Stimulated activated CD8-positive, alpha-beta memory T cell treated with anti-CD3 and anti-CD28 coated beads, Interleukin-15, amount 100 ng/mL, for 4 hours (primary cell): Measurements from ENCODE around the gene SLC9A9.
"Not testable (repeated sequence)": the region's sequence is repeated elsewhere in the genome, so short reads cannot be mapped to it uniquely, and the experiment has no call there.

Experiments
- DNase-seq, 2 donors: peaks; one replicate each; pipeline ENCODE4 v3.0.0-alpha.2; 2020; ENCODE audit warnings: low read depth in 2 of 2

The SLC9A9 gene

DNA sequence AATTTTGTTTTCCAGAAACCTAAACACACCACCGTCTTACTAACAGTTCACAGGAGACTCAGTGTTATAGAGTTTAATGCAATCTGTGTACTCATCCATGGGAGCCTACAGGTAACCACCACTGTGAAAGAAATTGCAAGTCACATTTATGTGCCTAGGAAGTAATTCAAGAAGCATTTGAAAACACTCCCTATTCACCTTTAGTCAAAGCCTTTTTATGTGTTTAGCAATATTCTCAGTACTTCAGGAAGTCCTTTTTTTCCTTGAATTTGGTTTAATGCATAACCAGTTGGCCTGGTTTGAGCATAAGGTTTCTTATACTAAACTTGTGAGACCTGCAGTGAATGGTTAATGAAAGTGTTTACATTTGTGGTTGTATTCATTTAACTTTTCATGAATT is 382.6 kb downstream of the SLC9A9 start:
- no peak for DNase-seq

DNA sequence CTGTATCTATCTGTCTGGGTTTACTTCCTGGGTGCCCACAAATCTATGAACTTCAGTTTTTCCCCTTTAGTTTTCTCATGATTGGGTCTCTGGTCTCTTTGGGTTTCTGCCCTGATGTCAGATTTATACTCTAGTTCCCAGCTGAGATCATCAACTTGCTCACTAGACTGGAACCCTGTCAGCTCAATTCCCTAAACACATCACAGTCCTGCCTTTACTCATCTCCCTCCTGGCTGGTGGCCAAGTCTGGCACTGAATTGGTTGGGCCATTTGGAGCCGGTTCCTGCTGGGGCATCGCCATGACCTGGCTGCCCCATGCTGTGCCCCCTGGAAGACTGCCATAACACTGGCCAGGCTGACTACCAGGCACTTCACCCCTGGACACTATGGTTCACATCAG is 383.4 kb downstream of the SLC9A9 start:
- no peak for DNase-seq

DNA sequence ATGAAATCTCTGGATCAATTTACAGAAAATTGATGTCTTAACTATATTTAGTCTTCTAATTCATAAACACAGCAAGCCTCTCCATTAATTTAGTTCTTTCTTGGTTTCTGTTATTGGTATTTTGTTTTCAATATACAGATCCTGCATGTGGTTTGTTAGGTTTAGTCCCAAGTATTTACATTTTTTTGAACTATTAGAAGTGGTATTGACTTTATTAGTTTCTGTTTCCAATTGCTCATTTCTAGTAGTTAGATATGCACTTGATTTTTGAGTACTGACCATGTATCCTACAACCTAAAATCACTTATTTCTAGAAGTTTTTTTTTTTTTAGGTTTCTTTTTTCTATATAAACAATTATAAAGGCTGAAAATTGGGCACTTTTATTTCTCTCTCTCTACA is 392.8 kb downstream of the SLC9A9 start:
- DNase-seq, result no peak

DNA sequence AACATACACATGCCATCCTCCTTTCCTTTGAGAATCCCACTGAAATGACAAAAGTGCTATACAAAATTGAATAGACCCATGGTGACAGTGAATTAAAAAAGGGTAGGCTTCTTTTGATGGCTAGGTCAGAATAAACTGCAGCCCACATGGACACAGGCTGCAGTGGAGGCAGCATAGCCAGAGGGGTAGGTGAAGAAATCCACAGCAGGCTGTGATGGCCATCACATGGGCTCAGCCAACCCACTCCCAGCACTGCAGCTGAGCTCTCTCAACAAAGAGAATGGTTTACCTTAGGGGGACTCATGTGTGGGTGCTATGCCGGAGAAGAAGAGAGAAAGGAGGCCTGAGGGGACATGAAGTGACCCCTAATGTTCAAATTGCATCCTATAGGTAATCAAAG is 397.6 kb downstream of the SLC9A9 start:
- no peak for DNase-seq

DNA sequence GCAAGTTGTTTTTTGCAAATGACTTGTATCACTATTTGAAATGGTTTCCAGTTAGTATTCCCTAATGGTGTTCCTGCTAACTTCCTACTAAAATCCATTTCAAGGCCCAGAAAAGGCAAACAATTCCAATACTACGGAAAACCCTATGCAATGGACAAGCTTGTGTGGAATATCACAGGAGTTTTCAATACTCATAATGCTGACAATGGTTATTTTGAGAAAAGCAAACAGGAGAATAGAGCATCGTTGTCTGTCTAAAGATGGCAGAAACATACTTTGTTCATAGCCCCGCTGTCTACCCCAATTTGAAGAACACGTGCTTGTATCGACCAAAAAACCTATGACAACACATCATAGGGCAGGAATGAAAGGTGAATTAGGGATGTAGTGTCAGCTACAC is 400.8 kb downstream of the SLC9A9 start:
- DNase-seq, result no peak

DNA sequence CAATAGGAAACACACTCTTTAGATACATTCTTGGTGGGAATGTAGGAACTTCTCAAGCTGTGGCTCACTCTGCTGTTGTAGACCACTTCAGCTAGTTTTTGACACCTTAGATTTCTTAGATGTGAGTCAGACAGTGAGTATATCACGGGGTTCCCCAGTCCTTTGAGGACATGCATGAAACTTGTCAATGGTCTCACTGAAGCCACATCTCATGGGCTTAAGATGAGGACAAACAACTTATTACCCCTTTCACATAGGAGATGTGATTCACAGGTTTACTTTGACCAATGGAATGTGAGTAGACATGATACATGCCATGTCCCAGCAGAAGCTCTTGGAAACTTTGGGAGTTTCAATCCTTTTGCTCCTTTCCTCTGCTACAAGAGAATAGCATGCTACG is 403.1 kb downstream of the SLC9A9 start:
- no peak for DNase-seq

DNA sequence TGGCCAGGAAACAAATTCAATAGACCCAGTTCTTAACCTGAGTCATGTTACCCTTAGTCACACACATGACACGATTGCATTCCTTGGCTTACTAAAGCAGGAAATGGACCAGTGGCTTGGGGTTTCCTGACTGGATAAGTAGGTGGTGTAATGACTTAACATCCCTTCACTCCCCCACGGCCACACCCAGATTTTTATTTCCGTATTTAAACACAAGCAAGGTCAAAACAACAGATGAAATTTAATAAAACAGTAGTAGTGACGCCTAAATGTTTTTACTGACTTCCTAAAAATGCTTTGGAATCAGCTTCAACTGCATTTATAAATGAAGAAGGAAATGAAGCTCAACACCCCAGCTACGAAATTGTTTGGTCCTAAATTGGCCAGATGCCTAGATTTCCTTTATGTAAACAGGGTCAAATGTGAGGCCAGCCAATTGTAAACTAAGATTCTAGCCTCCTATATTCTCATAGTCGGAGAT is 404.4 kb downstream of the SLC9A9 start:
- DNase-seq, result peak in 1 of 2 donors; percentile 17

DNA sequence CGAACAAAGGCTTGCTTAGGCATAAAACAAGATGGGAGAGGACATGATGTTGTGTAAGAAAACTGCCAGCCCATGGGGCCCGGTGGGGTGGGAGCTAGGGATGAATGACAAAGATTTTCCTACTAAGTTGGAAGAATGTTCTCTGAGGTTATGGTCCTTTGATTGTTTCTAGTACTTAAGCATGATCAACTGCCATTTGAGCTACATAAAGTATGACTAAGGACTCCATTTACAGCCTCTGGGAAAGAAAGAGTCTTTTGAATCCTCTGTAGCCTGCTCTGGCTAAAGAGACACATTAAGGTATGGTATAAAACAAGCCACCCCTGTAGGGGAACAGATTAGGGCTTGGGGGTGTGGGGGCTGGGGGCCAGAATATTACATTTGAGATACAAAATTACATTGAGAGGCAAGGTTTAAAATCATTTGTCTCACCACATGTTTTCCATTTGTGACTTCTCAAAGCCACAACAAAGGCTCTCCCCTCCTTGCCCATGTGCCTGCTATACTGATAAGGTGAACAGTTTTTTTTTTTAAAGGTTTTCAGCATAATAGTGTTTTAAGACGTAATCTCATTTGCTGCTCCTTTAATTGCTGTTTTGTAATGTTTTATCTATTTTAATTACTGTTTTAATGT is 405.3 kb downstream of the SLC9A9 start:
- no peak for DNase-seq

DNA sequence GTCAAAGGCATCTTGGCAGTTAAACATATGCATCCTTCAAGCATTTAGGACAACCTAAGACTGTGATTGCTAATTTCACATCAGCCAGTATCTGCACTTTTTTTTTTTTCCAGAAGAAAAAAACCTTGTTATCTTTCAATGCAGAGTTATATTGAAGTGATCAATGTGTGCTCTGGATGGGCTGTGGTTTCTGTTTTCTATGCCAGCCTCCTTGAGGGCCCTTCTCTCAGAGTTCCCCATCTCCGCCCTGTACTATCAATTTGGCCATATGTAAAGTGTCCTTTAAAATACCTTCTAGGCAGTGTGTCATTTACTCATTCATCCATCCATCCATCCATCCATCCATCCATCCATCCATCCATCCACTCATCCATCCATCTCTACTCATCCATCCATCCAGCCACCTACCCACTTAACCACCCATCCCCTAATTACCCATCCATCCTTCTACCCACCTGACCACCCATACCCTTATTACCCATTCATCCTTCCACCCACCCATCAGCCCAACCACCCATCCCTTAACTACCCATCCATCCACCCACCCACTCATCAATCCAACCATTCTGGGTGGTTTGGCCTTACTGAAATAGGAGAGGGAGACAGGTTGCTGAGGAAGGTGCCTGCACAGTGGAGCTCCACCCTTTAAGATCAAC is 406.6 kb downstream of the SLC9A9 start:
- no peak for DNase-seq

DNA sequence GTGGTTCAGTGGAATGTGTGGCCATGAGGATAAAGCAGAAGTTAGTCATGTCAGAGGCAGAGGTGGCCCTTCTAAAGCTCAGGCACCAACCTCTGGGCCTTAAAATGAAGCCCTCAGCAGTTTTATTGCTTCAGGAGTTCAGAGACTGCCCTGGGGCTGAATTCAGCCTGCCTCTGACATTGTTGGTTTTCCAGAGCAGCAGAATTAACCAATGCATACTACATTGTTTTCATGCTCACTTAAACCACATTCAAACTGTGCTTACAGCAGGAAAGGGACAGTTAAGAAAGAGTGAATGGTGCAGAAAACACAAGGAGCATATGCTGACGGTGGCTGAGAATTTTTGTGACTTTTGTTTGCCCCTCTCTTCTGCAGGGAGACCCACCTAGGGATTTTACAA is 408.5 kb downstream of the SLC9A9 start:
- no peak for DNase-seq

DNA sequence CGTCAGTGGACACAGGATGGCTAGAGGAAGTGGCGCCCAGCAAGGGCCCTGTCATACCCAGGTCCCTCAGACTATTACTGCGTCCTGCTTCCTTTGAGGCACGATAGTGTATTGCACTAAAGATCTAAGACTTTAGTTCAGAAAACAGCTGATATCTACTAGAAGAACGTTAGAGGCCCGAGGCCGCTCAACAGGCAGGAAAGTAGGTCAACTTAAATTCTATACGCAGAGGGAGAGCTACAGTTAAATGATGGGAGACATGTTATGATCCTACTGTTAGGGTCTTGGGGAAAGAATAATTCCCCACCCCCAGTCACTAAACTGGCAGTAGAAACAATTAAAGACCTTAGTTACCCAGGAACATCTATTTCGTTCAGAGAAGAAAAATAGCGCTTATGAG is 410.9 kb downstream of the SLC9A9 start:
- DNase-seq, result no peak

DNA sequence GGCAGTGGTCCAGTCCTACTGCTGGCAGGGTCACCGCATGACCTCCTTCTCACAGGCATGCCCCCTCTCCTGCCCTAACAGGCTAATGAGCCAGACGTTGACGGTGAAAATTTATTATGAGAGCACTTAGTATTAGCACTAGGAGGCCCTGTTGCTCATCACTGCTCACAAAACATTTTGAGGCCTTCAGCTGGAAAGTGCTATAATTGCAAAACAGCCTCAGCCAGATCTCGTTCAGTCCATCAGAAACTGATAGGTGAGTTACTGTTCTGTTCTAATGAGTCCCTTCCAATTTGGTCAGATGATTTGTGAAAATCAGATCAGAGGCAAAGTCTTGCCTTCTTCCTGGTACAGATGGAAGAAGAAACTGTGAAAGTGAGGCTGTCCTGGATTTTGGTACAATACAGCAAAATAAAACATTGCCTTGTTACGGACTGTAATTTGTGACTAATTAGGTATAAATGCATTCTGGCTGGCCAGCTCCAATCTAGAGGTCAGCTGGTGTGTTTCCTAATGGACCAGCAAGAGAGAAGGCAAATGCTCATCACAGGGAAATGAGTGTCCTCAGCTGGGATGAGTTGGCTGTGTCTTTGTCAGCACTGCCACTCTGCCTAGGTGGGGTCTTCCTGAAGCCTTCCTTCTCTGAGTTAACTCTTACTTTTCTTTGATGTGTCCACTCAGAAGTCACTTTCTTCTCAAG is 411.9 kb downstream of the SLC9A9 start:
- no peak for DNase-seq

DNA sequence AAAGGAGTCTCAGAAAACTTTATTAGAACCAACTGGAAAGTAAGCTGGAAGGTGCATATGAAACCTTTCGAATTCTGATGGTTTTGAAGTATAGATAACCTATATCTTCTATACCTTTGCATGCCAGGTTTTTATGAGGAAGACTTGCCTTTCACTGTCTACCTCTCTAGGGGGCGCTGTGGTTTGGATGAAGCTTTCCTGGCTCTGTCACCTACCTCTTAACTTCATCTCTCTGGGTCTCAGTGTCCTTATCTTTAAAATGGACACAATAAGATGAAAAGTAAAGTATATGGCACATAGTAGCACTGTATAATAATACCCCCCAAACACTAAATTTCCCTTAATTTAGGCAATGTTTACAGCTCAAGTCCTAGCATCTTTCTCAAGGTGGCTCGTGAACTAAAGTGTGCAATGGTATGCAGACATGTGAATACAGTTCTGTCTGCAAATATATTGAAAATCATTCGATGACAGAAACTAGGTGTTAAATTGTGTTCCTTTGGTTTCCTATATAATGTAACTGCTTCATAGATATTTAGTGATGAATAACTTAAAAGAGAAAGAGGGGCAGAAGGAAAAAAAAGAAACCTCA is 414.4 kb downstream of the SLC9A9 start:
- DNase-seq, result no peak

DNA sequence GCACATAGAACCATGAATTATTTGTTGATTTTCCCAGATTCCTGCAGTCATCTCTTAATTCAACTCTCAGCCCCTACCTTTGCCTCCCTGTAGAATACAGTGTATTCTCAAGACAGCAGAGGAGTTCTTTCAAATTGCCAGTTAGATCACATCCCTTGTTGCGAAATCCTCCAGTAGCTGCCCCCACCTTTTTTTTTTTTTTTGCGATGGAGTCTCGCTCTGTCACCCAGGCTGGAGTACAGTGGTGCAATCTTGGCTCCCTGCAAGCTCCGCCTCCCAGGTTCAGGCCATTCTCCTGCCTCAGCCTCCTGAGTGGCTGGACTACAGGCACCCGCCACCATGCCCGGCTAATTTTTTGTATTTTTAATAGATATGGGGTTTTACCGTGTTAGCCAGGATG is 417.0 kb downstream of the SLC9A9 start:
- not testable (repeated sequence) for DNase-seq

DNA sequence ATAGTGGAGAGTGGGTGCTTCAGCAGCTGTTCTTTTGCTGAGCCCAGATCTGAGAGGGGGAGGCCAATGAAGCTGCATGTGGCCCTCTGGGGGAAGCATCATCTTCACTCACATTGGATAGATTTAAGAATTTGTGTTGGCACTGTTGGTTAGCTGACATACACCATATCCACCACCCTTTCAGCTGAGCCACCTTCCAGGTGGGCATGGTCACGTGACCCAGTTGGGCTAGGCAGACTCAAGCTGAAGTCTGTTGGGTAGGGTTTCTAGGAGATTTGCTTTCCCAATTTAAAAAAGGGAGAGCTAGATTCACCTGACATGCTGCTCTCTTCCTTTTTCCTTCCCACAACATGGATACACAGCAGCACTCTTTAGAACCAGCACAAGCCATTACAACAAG is 417.7 kb downstream of the SLC9A9 start:
- DNase-seq, result no peak

DNA sequence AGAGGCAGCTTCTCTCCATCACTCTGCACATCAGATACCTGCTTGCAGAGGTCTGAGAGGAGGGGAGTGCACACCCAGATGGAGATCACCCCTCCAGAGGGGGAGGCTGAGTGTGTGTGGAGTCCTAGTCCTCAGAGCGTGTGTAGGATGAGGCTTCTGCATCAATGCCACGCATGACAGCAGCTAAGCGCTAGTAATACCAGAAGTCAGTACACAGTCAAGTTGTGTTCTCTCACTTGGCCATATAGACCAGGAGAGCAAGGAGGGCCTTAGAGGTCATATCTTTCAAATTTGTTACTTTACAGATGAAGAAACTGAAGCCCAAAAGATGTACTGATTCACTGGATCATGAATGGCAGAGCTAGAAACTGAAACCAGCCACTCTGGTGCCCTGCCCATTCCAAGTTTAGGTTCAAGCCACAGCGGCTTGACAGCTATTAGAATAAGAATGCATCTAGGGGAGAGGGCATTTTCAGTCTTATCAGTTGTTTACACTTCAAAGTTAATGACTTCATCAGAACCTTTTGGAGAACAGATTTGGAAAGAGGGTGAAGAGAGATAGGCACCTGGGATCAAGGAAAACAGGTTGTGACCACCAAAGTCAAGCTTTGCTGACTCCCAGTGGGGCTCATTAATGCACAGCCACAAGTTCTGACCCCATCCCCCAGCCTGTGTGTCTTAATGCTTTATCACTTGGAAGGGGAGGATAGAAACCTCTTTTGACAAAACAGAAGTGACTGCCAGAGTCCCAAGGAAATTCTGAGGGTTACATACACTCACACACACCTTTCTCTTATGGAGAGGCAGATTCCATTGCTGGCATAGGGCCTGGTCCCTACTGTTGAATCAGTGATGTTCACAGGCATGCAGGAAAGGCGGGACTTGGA is 418.4 kb downstream of the SLC9A9 start:
- no peak for DNase-seq

DNA sequence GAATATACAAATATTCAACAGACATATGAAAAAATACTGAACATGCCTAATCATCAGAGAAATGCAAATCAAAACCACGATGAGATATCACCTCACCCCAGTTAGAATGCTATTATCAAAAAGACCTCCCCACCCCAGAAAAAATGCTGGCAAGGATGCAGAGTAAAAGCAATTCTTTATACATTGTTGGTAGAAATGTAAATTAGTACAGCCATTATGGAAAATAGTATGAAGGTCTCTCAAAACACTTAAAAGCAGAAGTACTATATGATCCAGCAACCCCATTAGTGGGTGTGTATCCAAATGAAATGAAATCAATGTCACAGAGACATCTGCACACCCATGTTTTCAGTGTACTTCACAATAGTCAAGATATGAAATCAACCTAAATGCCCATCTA is 420.0 kb downstream of the SLC9A9 start:
- DNase-seq, result no peak

DNA sequence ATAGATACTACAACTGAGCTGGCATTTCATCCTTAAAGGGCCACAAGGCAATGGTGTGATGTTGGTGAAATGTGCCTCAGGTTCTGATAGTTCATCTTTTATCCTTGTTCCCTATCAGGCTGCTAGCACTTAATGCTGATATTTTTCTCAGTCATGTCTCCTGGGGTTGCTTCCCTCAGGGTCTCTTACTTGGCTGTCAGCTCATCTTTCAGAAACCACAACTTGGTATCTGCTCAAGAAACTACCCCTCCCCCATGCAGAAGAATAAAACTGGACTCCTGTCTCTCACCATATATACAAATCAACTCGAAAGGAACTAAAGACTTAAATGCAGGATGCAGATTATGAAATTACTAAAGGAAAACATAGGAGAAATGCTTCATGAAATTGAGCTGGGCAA is 420.6 kb downstream of the SLC9A9 start:
- DNase-seq, result no peak

DNA sequence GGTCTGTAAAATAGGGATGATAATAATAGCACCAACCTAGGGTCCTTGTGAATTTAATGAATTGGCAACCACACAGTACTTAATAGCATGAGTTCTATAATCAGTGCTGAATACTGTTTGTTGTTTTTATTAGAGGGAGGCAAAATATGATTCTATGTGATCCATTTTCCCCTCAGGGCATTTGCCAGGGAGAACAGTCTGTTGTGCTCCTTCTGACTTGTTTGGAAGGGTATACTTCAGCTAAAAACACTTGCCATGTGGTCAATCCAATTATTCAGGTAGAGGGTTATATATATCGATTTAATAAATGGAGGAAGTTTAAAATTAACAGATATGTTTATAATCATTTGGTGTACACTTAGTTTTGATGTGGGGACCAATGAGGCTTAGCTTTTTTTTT is 423.4 kb downstream of the SLC9A9 start:
- DNase-seq, result no peak

DNA sequence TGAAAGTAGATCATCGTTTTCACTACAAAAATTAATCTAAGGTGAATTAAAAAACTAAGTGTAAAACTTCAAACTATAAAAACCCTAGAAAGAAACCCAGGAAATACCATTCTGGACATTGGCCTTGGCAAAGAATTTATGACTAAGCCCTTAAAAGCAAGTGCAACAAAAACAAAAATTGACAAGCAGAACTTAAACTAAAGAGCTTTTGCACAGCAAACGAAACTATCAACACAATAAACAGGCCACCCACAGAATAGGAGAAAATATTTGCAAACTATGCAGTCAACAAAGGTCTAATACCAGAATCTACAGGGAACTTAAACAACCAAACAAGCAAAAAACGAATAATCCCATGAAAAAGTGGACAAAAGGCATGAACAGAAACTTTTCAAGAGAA is 426.7 kb downstream of the SLC9A9 start:
- no peak for DNase-seq

DNA sequence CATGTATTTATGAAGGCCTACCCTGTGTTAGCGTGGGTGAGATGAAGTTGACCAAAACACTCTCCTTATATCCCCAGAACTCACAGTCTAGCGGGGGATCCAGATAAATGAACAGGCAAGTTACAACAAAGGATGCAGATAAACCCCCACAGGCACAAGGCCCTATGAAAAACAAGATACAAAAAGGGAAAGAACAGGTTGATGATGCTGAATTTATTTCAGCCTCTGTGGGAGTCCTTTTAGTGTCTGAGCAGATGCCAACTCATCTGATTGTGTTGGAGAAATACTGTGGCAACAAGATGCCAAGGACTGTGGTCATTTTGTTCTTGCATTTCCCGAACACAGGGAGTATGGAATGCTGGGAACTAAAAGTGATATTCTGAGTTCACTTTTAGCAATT is 428.7 kb downstream of the SLC9A9 start:
- DNase-seq, result no peak

DNA sequence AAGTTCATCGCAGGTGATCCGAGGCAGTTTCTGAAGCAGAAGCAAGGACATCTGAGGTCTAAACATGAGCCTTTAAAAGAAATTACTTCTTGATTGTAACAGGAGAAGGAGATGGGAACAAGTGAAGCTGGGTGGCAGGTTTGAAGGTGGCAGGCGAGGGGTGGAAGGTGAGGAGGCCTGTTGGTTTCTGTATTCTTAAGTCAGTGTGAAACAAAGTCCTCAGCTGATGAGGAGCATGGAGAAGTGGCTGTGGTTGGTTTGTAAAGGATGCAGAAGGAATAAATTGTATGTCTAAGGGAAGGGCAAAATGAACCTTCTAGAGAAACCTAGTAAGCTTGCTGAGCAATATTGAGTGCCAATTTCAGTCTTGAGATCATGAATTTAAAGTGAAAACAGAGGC is 429.9 kb downstream of the SLC9A9 start:
- DNase-seq, result no peak
